Mucosa of gallbladder (tissue), 1 donor: Measurements from ENCODE around the gene SAA4. TPM values are rescaled to one million over a fixed set of nuclear protein-coding genes. Genes with fewer than 3 reads are reported as not detected.
"Not testable (repeated sequence)": the region's sequence is repeated elsewhere in the genome, so short reads cannot be mapped to it uniquely, and the experiment has no call there.

Experiments used
- DNase-seq: peaks from one replicate; pipeline ENCODE4 v3.0.0-alpha.2; 2020; ENCODE audit warnings: low spot score
- total RNA-seq: library from RNA; stranded (reverse); gene quantifications from one replicate; pipeline ENCODE4 v1.2.1, GENCODE V29; 2021
- donor health status: DM: no; HTN: no; CAD: no.

SAA4 gene
- total RNA-seq, 1 donor from 2014 or later: 0.40 TPM

GRCh38 chr11:18189476-18190245 lies 46.9 kb downstream of the SAA4 start:
- not testable (repeated sequence) for DNase-seq

- no peak for DNase-seq
Observed at GRCh38 chr11:18188796-18189195, 47.8 kb downstream of the SAA4 start.

Other genes starting within 250 kb of the SAA4 start
- 39.7 TPM for gene SERGEF, start 223.8 kb downstream of the SAA4 start, total RNA-seq
- gene TPH1, start 190.5 kb downstream of the SAA4 start, total RNA-seq: 0.14 TPM
- 7.9 TPM for gene SAAL1, start 130.7 kb downstream of the SAA4 start, total RNA-seq
- gene MRGPRX3, start 104.2 kb downstream of the SAA4 start, total RNA-seq: 0.17 TPM
- gene MRGPRX4, start 64.0 kb downstream of the SAA4 start, total RNA-seq: not detected
- gene SAA2, start 11.9 kb upstream of the SAA4 start, total RNA-seq: 20.3 TPM
- gene SAA1, start 29.5 kb upstream of the SAA4 start, total RNA-seq: 19.3 TPM
- 13.5 TPM for gene HPS5, start 85.3 kb upstream of the SAA4 start, total RNA-seq
- 35.7 TPM for gene GTF2H1, start 85.8 kb upstream of the SAA4 start, total RNA-seq
- gene LDHA, start 157.8 kb upstream of the SAA4 start, total RNA-seq: 298 TPM
- 0.89 TPM for gene LDHC, start 175.5 kb upstream of the SAA4 start, total RNA-seq
- gene LDHAL6A, start 219.1 kb upstream of the SAA4 start, total RNA-seq: not detected